ENCODE data around the gene DDX6. TPM values are rescaled to one million over a fixed set of nuclear protein-coding genes. Genes with fewer than 3 reads are reported as not detected.

Gene DDX6
- total RNA-seq, 1 experiment from 2014 or later: 40.1 TPM

DNA sequence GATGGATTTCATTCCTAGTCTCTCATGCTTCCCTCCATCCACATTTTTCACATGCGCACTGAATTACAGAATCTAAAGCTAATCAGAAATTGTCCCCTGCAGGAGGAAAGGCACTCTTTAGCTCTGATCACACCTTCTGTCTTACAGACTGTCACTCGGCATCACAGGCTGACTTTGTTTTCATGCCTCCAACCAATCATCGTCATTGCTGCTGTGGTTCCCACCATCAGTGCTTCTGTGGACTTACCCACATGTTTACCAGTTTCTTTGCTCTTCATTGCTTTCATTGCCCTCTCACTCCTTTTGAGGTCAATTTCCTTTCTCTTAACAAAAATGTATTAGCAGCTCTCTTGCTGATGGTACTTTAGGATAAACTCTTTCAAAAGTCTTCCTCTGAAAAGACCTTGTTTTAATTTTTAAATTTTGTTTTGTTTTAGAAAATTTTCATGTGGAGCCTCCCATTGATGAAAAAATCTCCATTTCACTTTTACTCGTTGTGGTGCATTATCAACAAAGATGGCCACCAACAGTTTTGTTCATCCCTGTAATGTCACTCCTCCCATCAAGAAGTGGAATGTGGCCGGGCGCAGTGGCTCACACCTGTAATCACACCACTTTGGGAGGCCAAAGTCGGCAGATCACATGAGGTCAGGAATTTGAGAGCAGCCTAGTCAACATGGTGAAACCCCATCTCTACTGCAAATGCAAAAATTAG lies 91.3 kb downstream of the DDX6 start:
- no peak for DNase-seq (ENCODE audit: low spot score)

Other genes with a start within 250 kb of the DDX6 start
- gene IFT46, start 225.2 kb downstream of the DDX6 start, total RNA-seq (2014; rRNA removed; shearing (Covaris generic)): 34.6 and 40.5 TPM in 2 replicates
- 92.7 and 102 TPM in 2 replicates for gene ARCN1, start 218.8 kb downstream of the DDX6 start, total RNA-seq (2014; rRNA removed; shearing (Covaris generic))
- 87.1 and 101 TPM in 2 replicates for gene PHLDB1, start 183.5 kb downstream of the DDX6 start, total RNA-seq (2014; rRNA removed; shearing (Covaris generic))
- gene TREH, start 111.5 kb downstream of the DDX6 start, total RNA-seq (2014; rRNA removed; shearing (Covaris generic)): 0.05 TPM in 1 of 2 replicates, not detected in the other
- 0.02 TPM in 1 of 2 replicates, not detected in the other for gene CXCR5, start 92.7 kb upstream of the DDX6 start, total RNA-seq (2014; rRNA removed; shearing (Covaris generic))
- 7.2 and 17.2 TPM in 2 replicates for gene BCL9L, start 134.8 kb upstream of the DDX6 start, total RNA-seq (2014; rRNA removed; shearing (Covaris generic))
- gene UPK2, start 165.1 kb upstream of the DDX6 start, total RNA-seq (2014; rRNA removed; shearing (Covaris generic)): not detected in 2 replicates
- gene FOXR1, start 180.6 kb upstream of the DDX6 start, total RNA-seq (2014; rRNA removed; shearing (Covaris generic)): not detected in 2 replicates
- 24.9 and 45.6 TPM in 2 replicates for gene CENATAC, start 207.0 kb upstream of the DDX6 start, total RNA-seq (2014; rRNA removed; shearing (Covaris generic))
- 789 and 797 TPM in 2 replicates for gene RPS25, start 227.2 kb upstream of the DDX6 start, total RNA-seq (2014; rRNA removed; shearing (Covaris generic))
- 57.9 and 83.5 TPM in 2 replicates for gene TRAPPC4, start 227.6 kb upstream of the DDX6 start, total RNA-seq (2014; rRNA removed; shearing (Covaris generic))
- gene SLC37A4, start 239.7 kb upstream of the DDX6 start, total RNA-seq (2014; rRNA removed; shearing (Covaris generic)): 5.0 and 7.5 TPM in 2 replicates

Measured in A172 (cell line).